HepG2 (cell line): Measurements from ENCODE around the gene SLC13A3. TPM values are rescaled to one million over a fixed set of nuclear protein-coding genes. Genes with fewer than 3 reads are reported as not detected.

ENCODE experiments used
- ARID2 ChIP-seq: sonication (generic); formaldehyde crosslinking; IDR thresholded peaks from 2 replicates; pipeline ENCODE4 v1.8.1; 2022; ENCODE audit warnings: mild to moderate bottlenecking, missing genetic modification reagents, borderline replicate concordance
- GABPA ChIP-seq, 2 experiments: IDR thresholded peaks; 2 replicates each; pipeline ENCODE4 v1.6.1; 2011 to 2016; ENCODE audit warnings: low read depth in 2 of 2, low read length in 1 of 2, missing biosample characterization in 1 of 2, missing genetic modification characterization in 1 of 2
- JUND ChIP-seq: sonication (generic); formaldehyde crosslinking; IDR thresholded peaks from 2 replicates; pipeline ENCODE4 v1.8.0; 2022; ENCODE audit warnings: mild to moderate bottlenecking, missing genetic modification reagents
- MTF2 ChIP-seq: sonication (generic); formaldehyde crosslinking; IDR thresholded peaks from 2 replicates; pipeline ENCODE4 v1.5.0; 2020; ENCODE audit warnings: missing genetic modification reagents, borderline replicate concordance
- NPAS2 ChIP-seq: sonication (generic); formaldehyde crosslinking; IDR thresholded peaks from 2 replicates; pipeline ENCODE4 v1.8.0; 2022; ENCODE audit warnings: mild to moderate bottlenecking, missing genetic modification reagents, borderline replicate concordance
- ZNF264 ChIP-seq: sonication (generic); formaldehyde crosslinking; IDR thresholded peaks from 2 replicates; pipeline ENCODE4 v1.4.0; 2020; ENCODE audit warnings: missing genetic modification reagents
- ZSCAN31 ChIP-seq: sonication (generic); formaldehyde crosslinking; IDR thresholded peaks from 2 replicates; pipeline ENCODE4 v1.5.0; 2020; ENCODE audit warnings: low read depth, mild to moderate bottlenecking, missing genetic modification reagents
- polyA plus RNA-seq, 8 experiments: library from polyadenylated mRNA; depleted of rRNA in 3 of 8; stranded (reverse) in 7 of 8; unstranded in 1 of 8; fragments of >200 nt; fragmentation: Illumina TruSeq in 4 of 8; extraction: Trizol in 4 of 8; gene quantifications; 2 replicates each; pipeline versions ENCODE4 v1.2.1 to v1.2.3, GENCODE V29; 2011 to 2016; ENCODE audit warnings: low read depth in 4 of 8, missing spikeins in 1 of 8, mixed read lengths in 1 of 8; ENCODE audit not compliant: insufficient read depth in 1 of 8
- total RNA-seq, 5 experiments: library from RNA; depleted of rRNA; stranded (reverse); fragments of >200 nt; fragmentation: Illumina TruSeq; extraction: Trizol; gene quantifications; 2 replicates each; pipeline ENCODE4 v1.2.3, GENCODE V29; 2016; ENCODE audit warnings: low read depth in 1 of 5
- TF ChIP-seq, protein P1 (sequence below): sonication (generic); formaldehyde crosslinking; IDR thresholded peaks from 2 replicates; pipeline ENCODE4 v1.8.1; 2023; ENCODE audit warnings: mild to moderate bottlenecking, inconsistent platforms, moderate library complexity, missing genetic modification reagents, borderline replicate concordance
- TF ChIP-seq, protein P2 (sequence below): sonication (generic); formaldehyde crosslinking; IDR thresholded peaks from 2 replicates; pipeline ENCODE4 v1.8.1; 2023; ENCODE audit warnings: mild to moderate bottlenecking, moderate library complexity, missing genetic modification reagents
- TF ChIP-seq, protein P3 (sequence below): sonication (generic); formaldehyde crosslinking; IDR thresholded peaks from 2 replicates; pipeline ENCODE4 v1.4.0; 2020; ENCODE audit warnings: missing genetic modification reagents
- TF ChIP-seq, protein P4 (sequence below): sonication (generic); formaldehyde crosslinking; IDR thresholded peaks from 2 replicates; pipeline ENCODE4 v1.4.0; 2020; ENCODE audit warnings: missing genetic modification reagents, mild to moderate bottlenecking, borderline replicate concordance
- TF ChIP-seq, protein P5 (sequence below): sonication (generic); formaldehyde crosslinking; IDR thresholded peaks from one replicate; pipeline ENCODE4 v1.5.1; 2020; ENCODE audit warnings: mild to moderate bottlenecking, missing genetic modification reagents; ENCODE audit errors: not compliant biosample characterization

The SLC13A3 gene
- total and polyA plus RNA-seq, 2 of the 13 experiments (the other 11 are each of a cell fraction or from before 2014, with no cell fraction given), result 66.5 to 76.0 TPM

DNA sequence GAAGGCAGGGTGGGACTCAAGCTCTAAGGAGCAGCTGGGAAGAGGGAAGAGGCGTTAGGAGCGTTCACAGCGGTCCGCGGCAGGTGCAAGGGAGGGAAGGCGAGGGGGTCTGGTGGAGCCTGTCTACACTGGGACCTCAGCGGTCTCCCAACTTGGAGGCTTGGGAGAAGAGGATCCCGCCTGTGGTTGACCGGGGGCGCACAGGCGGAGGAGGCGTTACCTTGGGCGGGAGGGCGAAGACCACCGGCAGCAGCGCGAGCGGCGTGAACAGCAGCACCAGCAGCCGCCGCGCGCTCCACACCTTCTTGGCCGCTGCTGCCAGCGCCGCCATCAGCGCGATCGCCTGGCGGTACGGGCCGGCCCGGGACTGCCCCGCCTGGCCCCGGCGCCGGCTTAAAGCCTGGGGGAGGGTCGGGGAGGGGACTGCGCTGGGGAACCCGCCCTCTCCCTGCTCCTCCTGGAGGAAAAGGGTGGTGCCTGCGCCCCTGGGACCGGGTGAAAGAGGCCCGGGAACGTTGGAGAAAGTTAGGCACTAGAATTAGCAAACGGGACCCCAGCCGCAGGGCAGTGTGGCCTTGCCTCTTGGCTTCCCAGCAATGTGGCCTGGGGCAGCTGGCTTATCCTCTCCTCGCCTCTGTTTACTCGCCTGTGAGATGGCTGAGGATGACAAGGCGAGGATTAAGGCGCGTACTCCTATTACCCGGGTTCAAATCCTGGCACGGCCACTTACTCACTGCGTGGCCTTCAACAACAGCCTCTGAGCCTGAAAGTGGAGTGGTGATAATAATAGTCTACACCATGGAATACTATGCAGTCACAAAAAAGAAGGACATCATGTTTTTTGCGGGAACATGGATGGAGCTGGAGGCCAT, at the start of gene SLC13A3 (continued):
- TF ChIP-seq NPAS2 (CRISPR knock-in tag) (0 out of 2 replicates have a peak, but pooled peaks have one; percentile 19), ZNF264 (CRISPR knock-in tag) (peak; percentile 18; the same call in 1 of the 2 replicates), MTF2 (CRISPR knock-in tag) (no peak; the same call in 1 of the 2 replicates), ARID2 (CRISPR knock-in tag) (peak; percentile 93; the same call in 1 of the 2 replicates), ZSCAN31 (CRISPR knock-in tag) (peak; percentile 84), JUND (no peak), GABPA (IDR thresholded peaks at IDR 0.05; ENCODE audit: low read depth, low read length) (no peak), GABPA (CRISPR knock-in tag; IDR thresholded peaks at IDR 0.05; ENCODE audit: low read depth) (no peak)
- TF ChIP-seq, protein P1, sequence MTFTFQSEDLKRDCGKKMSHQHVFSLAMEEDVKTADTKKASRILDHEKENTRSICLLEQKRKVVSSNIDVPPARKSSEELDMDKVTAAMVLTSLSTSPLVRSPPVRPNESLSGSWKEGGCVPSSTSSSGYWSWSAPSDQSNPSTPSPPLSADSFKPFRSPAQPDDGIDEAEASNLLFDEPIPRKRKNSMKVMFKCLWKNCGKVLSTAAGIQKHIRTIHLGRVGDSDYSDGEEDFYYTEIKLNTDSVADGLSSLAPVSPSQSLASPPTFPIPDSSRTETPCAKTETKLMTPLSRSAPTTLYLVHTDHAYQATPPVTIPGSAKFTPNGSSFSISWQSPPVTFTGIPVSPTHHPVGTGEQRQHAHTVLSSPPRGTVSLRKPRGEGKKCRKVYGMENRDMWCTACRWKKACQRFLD, result peak; percentile 74; the same call in 1 of the 2 replicates
- TF ChIP-seq, protein P2, sequence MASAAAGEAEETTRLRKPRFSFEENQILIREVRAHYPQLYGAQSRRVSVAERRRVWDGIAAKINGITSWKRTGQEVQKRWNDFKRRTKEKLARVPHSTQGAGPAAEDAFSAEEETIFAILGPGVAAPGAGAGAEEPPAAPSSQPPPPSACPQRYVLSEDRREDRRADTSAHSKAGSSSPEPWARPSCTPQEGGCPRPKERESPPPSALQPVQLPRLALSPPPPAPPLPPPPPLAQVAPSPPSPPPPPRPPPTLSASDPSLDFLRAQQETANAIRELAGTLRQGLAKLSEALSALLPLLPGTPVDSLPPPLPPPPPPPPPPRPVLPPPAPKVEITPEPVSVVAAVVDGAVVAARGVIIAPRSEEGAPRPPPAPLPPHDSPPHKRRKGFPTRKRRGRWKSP (CRISPR knock-in tag), result peak; percentile 91
- TF ChIP-seq, protein P3, sequence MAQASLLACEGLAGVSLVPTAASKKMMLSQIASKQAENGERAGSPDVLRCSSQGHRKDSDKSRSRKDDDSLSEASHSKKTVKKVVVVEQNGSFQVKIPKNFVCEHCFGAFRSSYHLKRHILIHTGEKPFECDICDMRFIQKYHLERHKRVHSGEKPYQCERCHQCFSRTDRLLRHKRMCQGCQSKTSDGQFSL (CRISPR knock-in tag), result peak; percentile 50; the same call in 1 of the 2 replicates
- TF ChIP-seq, protein P4, sequence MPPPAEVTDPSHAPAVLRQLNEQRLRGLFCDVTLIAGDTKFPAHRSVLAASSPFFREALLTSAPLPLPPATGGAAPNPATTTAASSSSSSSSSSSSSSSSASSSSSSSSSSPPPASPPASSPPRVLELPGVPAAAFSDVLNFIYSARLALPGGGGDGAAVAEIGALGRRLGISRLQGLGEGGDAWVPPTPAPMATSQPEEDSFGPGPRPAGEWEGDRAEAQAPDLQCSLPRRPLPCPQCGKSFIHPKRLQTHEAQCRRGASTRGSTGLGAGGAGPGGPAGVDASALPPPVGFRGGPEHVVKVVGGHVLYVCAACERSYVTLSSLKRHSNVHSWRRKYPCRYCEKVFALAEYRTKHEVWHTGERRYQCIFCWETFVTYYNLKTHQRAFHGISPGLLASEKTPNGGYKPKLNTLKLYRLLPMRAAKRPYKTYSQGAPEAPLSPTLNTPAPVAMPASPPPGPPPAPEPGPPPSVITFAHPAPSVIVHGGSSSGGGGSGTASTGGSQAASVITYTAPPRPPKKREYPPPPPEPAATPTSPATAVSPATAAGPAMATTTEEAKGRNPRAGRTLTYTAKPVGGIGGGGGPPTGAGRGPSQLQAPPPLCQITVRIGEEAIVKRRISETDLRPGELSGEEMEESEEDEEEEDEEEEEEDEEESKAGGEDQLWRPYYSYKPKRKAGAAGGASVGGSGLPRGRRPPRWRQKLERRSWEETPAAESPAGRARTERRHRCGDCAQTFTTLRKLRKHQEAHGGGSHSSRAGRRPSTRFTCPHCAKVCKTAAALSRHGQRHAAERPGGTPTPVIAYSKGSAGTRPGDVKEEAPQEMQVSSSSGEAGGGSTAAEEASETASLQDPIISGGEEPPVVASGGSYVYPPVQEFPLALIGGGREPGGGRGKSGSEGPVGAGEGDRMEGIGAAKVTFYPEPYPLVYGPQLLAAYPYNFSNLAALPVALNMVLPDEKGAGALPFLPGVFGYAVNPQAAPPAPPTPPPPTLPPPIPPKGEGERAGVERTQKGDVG (CRISPR knock-in tag), result peak; percentile 94; the same call in 1 of the 2 replicates
- TF ChIP-seq, protein P5, sequence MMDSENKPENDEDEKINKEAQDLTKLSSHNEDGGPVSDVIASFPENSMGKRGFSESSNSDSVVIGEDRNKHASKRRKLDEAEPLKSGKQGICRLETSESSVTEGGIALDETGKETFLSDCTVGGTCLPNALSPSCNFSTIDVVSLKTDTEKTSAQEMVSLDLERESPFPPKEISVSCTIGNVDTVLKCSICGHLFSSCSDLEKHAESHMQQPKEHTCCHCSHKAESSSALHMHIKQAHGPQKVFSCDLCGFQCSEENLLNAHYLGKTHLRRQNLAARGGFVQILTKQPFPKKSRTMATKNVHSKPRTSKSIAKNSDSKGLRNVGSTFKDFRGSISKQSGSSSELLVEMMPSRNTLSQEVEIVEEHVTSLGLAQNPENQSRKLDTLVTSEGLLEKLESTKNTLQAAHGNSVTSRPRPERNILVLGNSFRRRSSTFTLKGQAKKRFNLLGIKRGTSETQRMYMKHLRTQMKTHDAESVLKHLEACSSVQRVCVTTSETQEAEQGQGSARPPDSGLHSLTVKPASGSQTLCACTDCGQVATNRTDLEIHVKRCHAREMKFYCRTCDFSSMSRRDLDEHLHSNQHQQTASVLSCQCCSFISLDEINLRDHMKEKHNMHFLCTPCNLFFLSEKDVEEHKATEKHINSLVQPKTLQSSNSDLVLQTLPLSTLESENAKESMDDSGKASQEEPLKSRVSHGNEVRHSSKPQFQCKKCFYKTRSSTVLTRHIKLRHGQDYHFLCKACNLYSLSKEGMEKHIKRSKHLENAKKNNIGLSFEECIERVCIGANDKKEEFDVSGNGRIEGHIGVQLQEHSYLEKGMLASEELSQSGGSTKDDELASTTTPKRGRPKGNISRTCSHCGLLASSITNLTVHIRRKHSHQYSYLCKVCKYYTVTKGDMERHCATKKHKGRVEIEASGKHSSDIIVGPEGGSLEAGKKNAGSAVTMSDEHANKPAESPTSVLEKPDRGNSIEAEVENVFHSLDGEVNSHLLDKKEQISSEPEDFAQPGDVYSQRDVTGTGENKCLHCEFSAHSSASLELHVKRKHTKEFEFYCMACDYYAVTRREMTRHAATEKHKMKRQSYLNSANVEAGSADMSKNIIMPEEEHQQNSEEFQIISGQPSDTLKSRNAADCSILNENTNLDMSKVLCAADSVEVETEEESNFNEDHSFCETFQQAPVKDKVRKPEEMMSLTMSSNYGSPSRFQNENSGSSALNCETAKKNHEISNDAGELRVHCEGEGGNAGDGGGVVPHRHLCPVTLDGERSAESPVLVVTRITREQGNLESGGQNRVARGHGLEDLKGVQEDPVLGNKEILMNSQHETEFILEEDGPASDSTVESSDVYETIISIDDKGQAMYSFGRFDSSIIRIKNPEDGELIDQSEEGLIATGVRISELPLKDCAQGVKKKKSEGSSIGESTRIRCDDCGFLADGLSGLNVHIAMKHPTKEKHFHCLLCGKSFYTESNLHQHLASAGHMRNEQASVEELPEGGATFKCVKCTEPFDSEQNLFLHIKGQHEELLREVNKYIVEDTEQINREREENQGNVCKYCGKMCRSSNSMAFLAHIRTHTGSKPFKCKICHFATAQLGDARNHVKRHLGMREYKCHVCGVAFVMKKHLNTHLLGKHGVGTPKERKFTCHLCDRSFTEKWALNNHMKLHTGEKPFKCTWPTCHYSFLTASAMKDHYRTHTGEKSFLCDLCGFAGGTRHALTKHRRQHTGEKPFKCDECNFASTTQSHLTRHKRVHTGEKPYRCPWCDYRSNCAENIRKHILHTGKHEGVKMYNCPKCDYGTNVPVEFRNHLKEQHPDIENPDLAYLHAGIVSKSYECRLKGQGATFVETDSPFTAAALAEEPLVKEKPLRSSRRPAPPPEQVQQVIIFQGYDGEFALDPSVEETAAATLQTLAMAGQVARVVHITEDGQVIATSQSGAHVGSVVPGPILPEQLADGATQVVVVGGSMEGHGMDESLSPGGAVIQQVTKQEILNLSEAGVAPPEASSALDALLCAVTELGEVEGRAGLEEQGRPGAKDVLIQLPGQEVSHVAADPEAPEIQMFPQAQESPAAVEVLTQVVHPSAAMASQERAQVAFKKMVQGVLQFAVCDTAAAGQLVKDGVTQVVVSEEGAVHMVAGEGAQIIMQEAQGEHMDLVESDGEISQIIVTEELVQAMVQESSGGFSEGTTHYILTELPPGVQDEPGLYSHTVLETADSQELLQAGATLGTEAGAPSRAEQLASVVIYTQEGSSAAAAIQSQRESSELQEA (CRISPR knock-in tag), result peak; percentile 61
